ENCODE data around the gene LYPD1. TPM values are rescaled to one million over a fixed set of nuclear protein-coding genes. Genes with fewer than 3 reads are reported as not detected.

The LYPD1 gene
- total RNA-seq, 1 experiment from 2014 or later, result not detected

DNA sequence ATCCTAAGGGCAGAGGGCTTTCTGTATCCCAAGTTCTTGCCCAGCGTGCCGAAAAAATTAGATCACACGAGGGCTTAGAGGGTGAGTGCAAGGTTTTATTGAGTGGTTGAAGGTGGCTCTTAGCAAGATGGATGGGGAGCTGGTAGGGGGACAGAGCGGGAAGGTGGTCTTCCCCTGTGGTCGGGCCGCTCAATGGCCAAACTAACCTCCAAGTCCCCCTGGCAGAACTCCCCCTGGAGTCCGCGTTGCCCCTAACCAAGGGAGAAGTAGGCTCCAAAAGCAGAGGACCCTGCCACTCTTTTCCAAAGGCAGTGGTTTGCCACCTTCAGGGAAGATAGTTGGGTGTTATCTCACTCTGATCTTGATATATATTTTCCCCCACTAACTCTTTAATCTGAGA, 63.4 kb downstream of the LYPD1 start:
- TF ChIP-seq ZFX (IDR thresholded peaks at IDR 0.05) (no peak), ZNF274 (IDR thresholded peaks at IDR 0.05; ENCODE audit: low read depth, low read length) (no peak), SP1 (IDR thresholded peaks at IDR 0.05; ENCODE audit: low read depth) (no peak), EZH2phosphoT487 (IDR thresholded peaks at IDR 0.05; ENCODE audit: borderline replicate concordance) (no peak), ELF1 (IDR thresholded peaks at IDR 0.05; ENCODE audit: borderline replicate concordance, low read depth) (no peak), JUND (IDR thresholded peaks at IDR 0.05) (no peak), TCF7L2 (IDR thresholded peaks at IDR 0.05; ENCODE audit: borderline replicate concordance, extremely low read depth, insufficient read depth, insufficient read length) (no peak), POLR2AphosphoS5 (IDR thresholded peaks at IDR 0.05; ENCODE audit: low read depth, low read length) (no peak), EZH2 (IDR thresholded peaks at IDR 0.05) (no peak), EGR1 (IDR thresholded peaks at IDR 0.05; ENCODE audit: low read depth) (no peak), CBX3 (IDR thresholded peaks at IDR 0.05; ENCODE audit: low read depth) (no peak), FOSL1 (IDR thresholded peaks at IDR 0.05; ENCODE audit: low read depth) (no peak), CEBPB (IDR thresholded peaks at IDR 0.05; ENCODE audit: low read depth) (no peak)
- TF ChIP-seq, protein P1, sequence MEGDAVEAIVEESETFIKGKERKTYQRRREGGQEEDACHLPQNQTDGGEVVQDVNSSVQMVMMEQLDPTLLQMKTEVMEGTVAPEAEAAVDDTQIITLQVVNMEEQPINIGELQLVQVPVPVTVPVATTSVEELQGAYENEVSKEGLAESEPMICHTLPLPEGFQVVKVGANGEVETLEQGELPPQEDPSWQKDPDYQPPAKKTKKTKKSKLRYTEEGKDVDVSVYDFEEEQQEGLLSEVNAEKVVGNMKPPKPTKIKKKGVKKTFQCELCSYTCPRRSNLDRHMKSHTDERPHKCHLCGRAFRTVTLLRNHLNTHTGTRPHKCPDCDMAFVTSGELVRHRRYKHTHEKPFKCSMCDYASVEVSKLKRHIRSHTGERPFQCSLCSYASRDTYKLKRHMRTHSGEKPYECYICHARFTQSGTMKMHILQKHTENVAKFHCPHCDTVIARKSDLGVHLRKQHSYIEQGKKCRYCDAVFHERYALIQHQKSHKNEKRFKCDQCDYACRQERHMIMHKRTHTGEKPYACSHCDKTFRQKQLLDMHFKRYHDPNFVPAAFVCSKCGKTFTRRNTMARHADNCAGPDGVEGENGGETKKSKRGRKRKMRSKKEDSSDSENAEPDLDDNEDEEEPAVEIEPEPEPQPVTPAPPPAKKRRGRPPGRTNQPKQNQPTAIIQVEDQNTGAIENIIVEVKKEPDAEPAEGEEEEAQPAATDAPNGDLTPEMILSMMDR (IDR thresholded peaks at IDR 0.05 in 2 of 3, conservative IDR thresholded peaks at IDR 0.05 in 1 of 3; ENCODE audit: borderline replicate concordance in 1 of 3, insufficient read depth in 1 of 3, low read depth in 2 of 3, low read length in 2 of 3), result no peak
- TF ChIP-seq, protein P2, sequence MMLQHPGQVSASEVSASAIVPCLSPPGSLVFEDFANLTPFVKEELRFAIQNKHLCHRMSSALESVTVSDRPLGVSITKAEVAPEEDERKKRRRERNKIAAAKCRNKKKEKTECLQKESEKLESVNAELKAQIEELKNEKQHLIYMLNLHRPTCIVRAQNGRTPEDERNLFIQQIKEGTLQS (IDR thresholded peaks at IDR 0.05), result no peak
- TF ChIP-seq, protein P3, sequence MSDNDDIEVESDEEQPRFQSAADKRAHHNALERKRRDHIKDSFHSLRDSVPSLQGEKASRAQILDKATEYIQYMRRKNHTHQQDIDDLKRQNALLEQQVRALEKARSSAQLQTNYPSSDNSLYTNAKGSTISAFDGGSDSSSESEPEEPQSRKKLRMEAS (IDR thresholded peaks at IDR 0.05), result no peak
- TF ChIP-seq, protein P4, sequence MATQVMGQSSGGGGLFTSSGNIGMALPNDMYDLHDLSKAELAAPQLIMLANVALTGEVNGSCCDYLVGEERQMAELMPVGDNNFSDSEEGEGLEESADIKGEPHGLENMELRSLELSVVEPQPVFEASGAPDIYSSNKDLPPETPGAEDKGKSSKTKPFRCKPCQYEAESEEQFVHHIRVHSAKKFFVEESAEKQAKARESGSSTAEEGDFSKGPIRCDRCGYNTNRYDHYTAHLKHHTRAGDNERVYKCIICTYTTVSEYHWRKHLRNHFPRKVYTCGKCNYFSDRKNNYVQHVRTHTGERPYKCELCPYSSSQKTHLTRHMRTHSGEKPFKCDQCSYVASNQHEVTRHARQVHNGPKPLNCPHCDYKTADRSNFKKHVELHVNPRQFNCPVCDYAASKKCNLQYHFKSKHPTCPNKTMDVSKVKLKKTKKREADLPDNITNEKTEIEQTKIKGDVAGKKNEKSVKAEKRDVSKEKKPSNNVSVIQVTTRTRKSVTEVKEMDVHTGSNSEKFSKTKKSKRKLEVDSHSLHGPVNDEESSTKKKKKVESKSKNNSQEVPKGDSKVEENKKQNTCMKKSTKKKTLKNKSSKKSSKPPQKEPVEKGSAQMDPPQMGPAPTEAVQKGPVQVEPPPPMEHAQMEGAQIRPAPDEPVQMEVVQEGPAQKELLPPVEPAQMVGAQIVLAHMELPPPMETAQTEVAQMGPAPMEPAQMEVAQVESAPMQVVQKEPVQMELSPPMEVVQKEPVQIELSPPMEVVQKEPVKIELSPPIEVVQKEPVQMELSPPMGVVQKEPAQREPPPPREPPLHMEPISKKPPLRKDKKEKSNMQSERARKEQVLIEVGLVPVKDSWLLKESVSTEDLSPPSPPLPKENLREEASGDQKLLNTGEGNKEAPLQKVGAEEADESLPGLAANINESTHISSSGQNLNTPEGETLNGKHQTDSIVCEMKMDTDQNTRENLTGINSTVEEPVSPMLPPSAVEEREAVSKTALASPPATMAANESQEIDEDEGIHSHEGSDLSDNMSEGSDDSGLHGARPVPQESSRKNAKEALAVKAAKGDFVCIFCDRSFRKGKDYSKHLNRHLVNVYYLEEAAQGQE (IDR thresholded peaks at IDR 0.05; ENCODE audit: low read depth), result no peak
- H3K27me3 ChIP-seq (ENCODE audit: insufficient read depth, low read length), result no peaks in the 10 kb centered on the region

More for the DNA sequence above, 63.4 kb downstream of the LYPD1 start:
- Histone ChIP-seq H3K36me3 (ENCODE audit: control insufficient read depth in 1 of 2, insufficient read depth in 2 of 2, low read length in 2 of 2) (no peaks in the 10 kb centered on the region), H3K27ac (ENCODE audit: low read depth, low read length) (no peak overlapping the region), H3K4me3 (replicated peaks in 1 of 2; ENCODE audit: low read depth in 1 of 2, low read length in 2 of 2) (no peak overlapping the region), H3K4me2 (ENCODE audit: low read length) (no peak overlapping the region), H4K20me1 (ENCODE audit: insufficient read depth) (no peaks in the 10 kb centered on the region), H3K9me3 (ENCODE audit: control insufficient read depth in 1 of 2, insufficient read depth in 1 of 2, low read depth in 1 of 2, low read length in 2 of 2) (no peaks in the 10 kb centered on the region), H3K9ac (ENCODE audit: low read length) (no peak overlapping the region), H3K79me2 (ENCODE audit: insufficient read depth, low read length) (no peaks in the 10 kb centered on the region), H2AFZ (ENCODE audit: low read depth, low read length, poor library complexity, severe bottlenecking) (no peak overlapping the region), H3K9me2 (ENCODE audit: insufficient read depth) (no peaks in the 10 kb centered on the region), H3K4me1 (ENCODE audit: control insufficient read depth in 1 of 2, insufficient read depth in 2 of 2, low read length in 2 of 2) (no peaks in the 10 kb centered on the region)
- POLR2A ChIA-PET, result no interaction called here
- DNase-seq (ENCODE audit: low read depth, low spot score) (no peak), ATAC-seq (no peak)
- CTCF ChIA-PET, result no interaction called here
- BruUV-seq (replicated peaks), result no TSS peak
- RAD21 ChIA-PET (ENCODE audit: low non-redundant PET in 1 of 2, low total read pairs in 2 of 2, uncharacterized antibody in 2 of 2, unreplicated experiment in 2 of 2), result no interaction called here
- intact Hi-C loops (cut with micrococcal nuclease), result no loop called here
